Thyroid gland (tissue), 4 donors: ENCODE measurements around the gene PATJ. TPM values are rescaled to one million over a fixed set of nuclear protein-coding genes. Genes with fewer than 3 reads are reported as not detected.
A peak's percentile ranks its signal among the peaks of the same experiment; 100 is the strongest.

Source experiments
- DNase-seq, 2 donors: peaks; one replicate each; pipeline ENCODE4 v3.0.0-alpha.2; 2019
- H3K27ac ChIP-seq, 3 donors: fragments of 200-600 bp; sonication (generic); 1 replicate in 2 of 3; 2 replicates in 1 of 3; pipeline ENCODE4 v1.5.1; 2016 to 2019; ENCODE audit warnings: mild to moderate bottlenecking in 1 of 3, moderate library complexity in 1 of 3
- H3K27me3 ChIP-seq: fragments of 200-600 bp; sonication (generic); one replicate; pipeline ENCODE4 v1.5.1; 2019
- H3K36me3 ChIP-seq, 2 donors: fragments of 200-600 bp; sonication (generic); one replicate each; pipeline ENCODE4 v1.5.1; 2016 to 2019
- H3K4me1 ChIP-seq, 2 donors: fragments of 200-600 bp; sonication (generic); one replicate each; pipeline ENCODE4 v1.5.1; 2017 to 2019
- H3K4me3 ChIP-seq, 3 donors: fragments of 200-600 bp; sonication (generic); replicated peaks in 1 of 3; 1 replicate in 2 of 3; 2 replicates in 1 of 3; pipeline ENCODE4 v1.5.1; 2016; ENCODE audit warnings: mild to moderate bottlenecking in 1 of 3
- H3K9me3 ChIP-seq: fragments of 200-600 bp; sonication (generic); one replicate; pipeline ENCODE4 v1.5.1; 2017
- CTCF ChIP-seq, 6 experiments: fragments of 200-600 bp in 3 of 6; fragments of 450-650 bp in 3 of 6; sonication (generic) in 3 of 6; IDR thresholded peaks; one replicate each; pipeline ENCODE4 v1.5.1; 2016 to 2019; ENCODE audit warnings: antibody characterized with exemption in 6 of 6, mild to moderate bottlenecking in 2 of 6, inconsistent platforms in 1 of 6, moderate library complexity in 1 of 6
- POLR2A ChIP-seq, 2 donors: fragments of 450-650 bp; IDR thresholded peaks; one replicate each; pipeline ENCODE4 v1.6.1; 2017; ENCODE audit warnings: antibody characterized with exemption in 2 of 2, mild to moderate bottlenecking in 2 of 2, moderate library complexity in 1 of 2
- WGBS, 2 donors: methylation state at CpG; one replicate each; pipeline ENCODE4 v1.1.5; 2017; 5-methylcytosine and 5-hydroxymethylcytosine counted together
- intact Hi-C: fragments of 100-400 bp; cut with DNase I; formaldehyde crosslinking; loops from one replicate; pipeline ENCODE4 v1.15.1; 2023
- total RNA-seq, 4 donors: library from RNA; depleted of rRNA; stranded (reverse); fragments of >200 nt; gene quantifications; one replicate each; pipeline ENCODE4 v1.2.3, GENCODE V29; 2016

The PATJ gene
- total RNA-seq, 4 donors from 2014 or later, result 94.7 to 221 (median 119) TPM

- no peaks in the 10 kb centered on the region for H3K9me3 ChIP-seq
- no peak overlapping the region for H3K4me3 ChIP-seq
- peaks cover 5 to 8% of the 10 kb centered on the region in 2 donors for H3K36me3 ChIP-seq
- DNase-seq, result no peak
- intact Hi-C loops, result no loop called here
- H3K27ac ChIP-seq, result no peak overlapping the region
- TF ChIP-seq POLR2A (IDR thresholded peaks at IDR 0.05) (no peak), CTCF (IDR thresholded peaks at IDR 0.05) (no peak)
- H3K27me3 ChIP-seq, result no peaks in the 10 kb centered on the region
- 93 to 100% methylated on average over 1 of the region's 1 CpG for WGBS, 2 donors
- no peaks in the 10 kb centered on the region for H3K4me1 ChIP-seq
Observed at GRCh38 chr1:61770131-61770530, 27.9 kb downstream of the PATJ start.

GRCh38 chr1:61776091-61776490, 33.8 kb downstream of the PATJ start:
- H3K36me3 ChIP-seq, result no peaks in the 10 kb centered on the region
- H3K27me3 ChIP-seq, result no peaks in the 10 kb centered on the region
- no peaks in the 10 kb centered on the region for H3K9me3 ChIP-seq
- no peak for DNase-seq
- 94 to 98% methylated on average over 2 of the region's 2 CpGs for WGBS, 2 donors
- H3K27ac ChIP-seq, result no peak overlapping the region
- H3K4me3 ChIP-seq, result no peak overlapping the region
- no peaks in the 10 kb centered on the region for H3K4me1 ChIP-seq
- intact Hi-C loops, result no loop called here
- TF ChIP-seq CTCF (IDR thresholded peaks at IDR 0.05) (no peak), POLR2A (IDR thresholded peaks at IDR 0.05) (no peak)

GRCh38 chr1:61779231-61779630, 37.0 kb downstream of the PATJ start:
- H3K27ac ChIP-seq, result no peak overlapping the region
- intact Hi-C loops, result no loop called here
- TF ChIP-seq POLR2A (IDR thresholded peaks at IDR 0.05) (no peak), CTCF (IDR thresholded peaks at IDR 0.05) (no peak)
- H3K27me3 ChIP-seq, result no peaks in the 10 kb centered on the region
- no peak for DNase-seq
- H3K9me3 ChIP-seq, result no peaks in the 10 kb centered on the region
- no peak overlapping the region for H3K4me3 ChIP-seq
- WGBS, 2 donors, result 97% methylated on average over 2 of the region's 2 CpGs
- no peaks in the 10 kb centered on the region for H3K36me3 ChIP-seq
- H3K4me1 ChIP-seq, result peaks cover 9 to 18% of the 10 kb centered on the region in 2 donors

- DNase-seq, result no peak
- no peaks in the 10 kb centered on the region for H3K9me3 ChIP-seq
- no peaks in the 10 kb centered on the region for H3K36me3 ChIP-seq
- H3K4me1 ChIP-seq, result peaks cover 19 to 25% of the 10 kb centered on the region in 2 donors
- no peak overlapping the region for H3K4me3 ChIP-seq
- no peak overlapping the region for H3K27ac ChIP-seq
- TF ChIP-seq POLR2A (IDR thresholded peaks at IDR 0.05), result no peak
- no peak for TF ChIP-seq CTCF (IDR thresholded peaks at IDR 0.05)
- no peaks in the 10 kb centered on the region for H3K27me3 ChIP-seq
- intact Hi-C loops, result no loop called here
Observed at GRCh38 chr1:61781151-61781550, 38.9 kb downstream of the PATJ start.

- TF ChIP-seq POLR2A (IDR thresholded peaks at IDR 0.05), result no peak
- no peak for TF ChIP-seq CTCF (IDR thresholded peaks at IDR 0.05)
Observed at GRCh38 chr1:61782771-61783170, 40.5 kb downstream of the PATJ start.

More at GRCh38 chr1:61782771-61783170, 40.5 kb downstream of the PATJ start:
- intact Hi-C loops, result no loop called here
- Histone ChIP-seq H3K36me3 (peaks cover 2 to 3% of the 10 kb centered on the region in 2 donors), H3K27ac (peak overlapping the region; percentile 53 to 86 (median 65)), H3K4me3 (no peak overlapping the region), H3K9me3 (no peaks in the 10 kb centered on the region), H3K4me1 (peaks cover 19 to 25% of the 10 kb centered on the region in 2 donors), H3K27me3 (no peaks in the 10 kb centered on the region)
- WGBS, 2 donors, result 31 to 33% methylated on average over 4 of the region's 4 CpGs
- DNase-seq, result peak; percentile 25 to 28
